Prostate gland (tissue), 2 donors: ENCODE results near the gene CLDN24. TPM values are rescaled to one million over a fixed set of nuclear protein-coding genes. Genes with fewer than 3 reads are reported as not detected.

ENCODE experiments used
- DNase-seq: peaks from one replicate; pipeline ENCODE4 v3.0.0-alpha.2; 2019; ENCODE audit warnings: low spot score
- H3K27ac ChIP-seq, 2 donors: fragments of 200-600 bp; sonication (generic); 2 replicates each; pipeline ENCODE4 v1.5.1; 2017 to 2019
- H3K27me3 ChIP-seq: fragments of 200-600 bp; sonication (generic); replicated peaks from 2 replicates; pipeline ENCODE4 v1.5.1; 2019; ENCODE audit not compliant: insufficient read depth
- H3K36me3 ChIP-seq, 2 donors: fragments of 200-600 bp; sonication (generic); 1 replicate in 1 of 2; 2 replicates in 1 of 2; pipeline versions ENCODE4 v1.5.1 to v1.8.1; 2017 to 2019
- H3K4me1 ChIP-seq: fragments of 200-600 bp; sonication (generic); replicated peaks from 2 replicates; pipeline ENCODE4 v1.5.1; 2019
- H3K4me3 ChIP-seq, 2 donors: fragments of 200-600 bp; sonication (generic); 2 replicates each; pipeline ENCODE4 v1.5.1; 2017 to 2019
- H3K9me3 ChIP-seq: fragments of 200-600 bp; sonication (generic); 2 replicates; pipeline ENCODE4 v1.5.1; 2017
- POLR2A ChIP-seq: fragments of 450-650 bp; IDR thresholded peaks from one replicate; pipeline ENCODE4 v1.6.1; 2016; ENCODE audit warnings: antibody characterized with exemption, mild to moderate bottlenecking
- POLR2AphosphoS5 ChIP-seq: sonication (generic); formaldehyde crosslinking; IDR thresholded peaks from one replicate; pipeline ENCODE4 v1.6.1; 2017; ENCODE audit warnings: antibody characterized with exemption
- WGBS: methylation state at CpG from one replicate; pipeline ENCODE4 v1.1.5; 2018; 5-methylcytosine and 5-hydroxymethylcytosine counted together
- intact Hi-C: fragments of 100-400 bp; cut with DNase I; formaldehyde crosslinking; loops from one replicate; pipeline ENCODE4 v1.14.2; 2022
- total RNA-seq, 2 donors: library from RNA; depleted of rRNA; stranded (reverse); fragments of >200 nt; gene quantifications; one replicate each; pipeline ENCODE4 v1.1.0, GENCODE V29; 2016
- TF ChIP-seq, protein P1 (sequence below), 4 experiments: fragments of 200-600 bp in 2 of 4; fragments of 450-650 bp in 2 of 4; sonication (generic) in 2 of 4; IDR thresholded peaks; 1 replicate in 3 of 4; 2 replicates in 1 of 4; pipeline ENCODE4 v1.5.1; 2016 to 2019; ENCODE audit warnings: antibody characterized with exemption in 4 of 4, mild to moderate bottlenecking in 2 of 4, moderate library complexity in 2 of 4

Gene CLDN24
- total RNA-seq, 2 donors from 2014 or later = not detected

DNA sequence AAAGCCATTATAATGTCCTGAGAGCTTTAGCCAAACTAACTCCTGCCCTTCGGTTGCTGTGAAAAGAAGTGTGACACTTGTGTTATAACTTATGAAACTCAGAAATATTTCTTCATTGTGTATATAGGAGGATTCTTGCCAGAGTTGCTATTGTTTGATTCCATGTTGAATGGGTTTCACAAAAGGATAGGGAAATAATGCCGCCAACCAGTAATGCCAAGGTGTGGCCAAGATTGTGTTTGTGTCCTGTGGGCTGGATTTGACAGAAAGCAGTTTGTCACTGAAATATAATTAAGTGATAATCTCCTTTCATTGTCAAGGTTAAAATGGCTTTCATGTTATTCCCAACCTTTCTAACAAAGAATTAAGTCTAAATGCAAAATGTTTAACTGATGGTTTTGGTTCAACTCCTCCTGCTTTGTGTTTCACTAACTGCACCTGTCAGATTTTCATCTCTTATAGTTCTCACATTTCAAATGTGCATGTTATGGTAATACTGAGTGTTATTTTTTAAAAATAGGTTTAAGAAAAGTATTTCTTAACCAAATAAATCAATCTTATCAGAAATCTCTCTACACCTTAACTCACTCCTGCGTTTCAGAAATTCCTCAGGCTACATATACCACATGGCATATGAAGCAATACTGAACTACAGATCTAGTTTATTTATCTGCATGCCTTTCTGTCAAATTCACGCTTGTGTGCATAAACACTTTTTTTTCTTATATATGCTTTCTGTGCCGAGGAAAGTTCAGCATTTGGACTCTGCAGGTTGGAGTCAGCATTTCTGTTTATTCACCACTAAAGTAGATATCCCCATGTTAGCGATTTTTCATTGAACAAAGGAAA is 1.8 kb downstream of the CLDN24 start, which contains the start of gene CLDN22:
Gene CLDN22 (minus strand): TSS at position 66 of the 849 bp plus-strand sequence. CDS start 58 bp downstream, at position 8.
- Histone ChIP-seq H3K36me3 (no peaks in the 10 kb centered on the region), H3K27ac (no peak within 1 kb of the TSS), H3K9me3 (no peaks in the 10 kb centered on the region), H3K4me1 (no peaks in the 10 kb centered on the region), H3K27me3 (no peaks in the 10 kb centered on the region), H3K4me3 (no peak within 1 kb of the TSS)
- TF ChIP-seq POLR2AphosphoS5 = no peak
- TF ChIP-seq POLR2A = no peak
- TF ChIP-seq, protein P1, sequence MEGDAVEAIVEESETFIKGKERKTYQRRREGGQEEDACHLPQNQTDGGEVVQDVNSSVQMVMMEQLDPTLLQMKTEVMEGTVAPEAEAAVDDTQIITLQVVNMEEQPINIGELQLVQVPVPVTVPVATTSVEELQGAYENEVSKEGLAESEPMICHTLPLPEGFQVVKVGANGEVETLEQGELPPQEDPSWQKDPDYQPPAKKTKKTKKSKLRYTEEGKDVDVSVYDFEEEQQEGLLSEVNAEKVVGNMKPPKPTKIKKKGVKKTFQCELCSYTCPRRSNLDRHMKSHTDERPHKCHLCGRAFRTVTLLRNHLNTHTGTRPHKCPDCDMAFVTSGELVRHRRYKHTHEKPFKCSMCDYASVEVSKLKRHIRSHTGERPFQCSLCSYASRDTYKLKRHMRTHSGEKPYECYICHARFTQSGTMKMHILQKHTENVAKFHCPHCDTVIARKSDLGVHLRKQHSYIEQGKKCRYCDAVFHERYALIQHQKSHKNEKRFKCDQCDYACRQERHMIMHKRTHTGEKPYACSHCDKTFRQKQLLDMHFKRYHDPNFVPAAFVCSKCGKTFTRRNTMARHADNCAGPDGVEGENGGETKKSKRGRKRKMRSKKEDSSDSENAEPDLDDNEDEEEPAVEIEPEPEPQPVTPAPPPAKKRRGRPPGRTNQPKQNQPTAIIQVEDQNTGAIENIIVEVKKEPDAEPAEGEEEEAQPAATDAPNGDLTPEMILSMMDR (IDR thresholded peaks at IDR 0.05) = no peak
- no peak for DNase-seq
- 47% methylated on average over 6 of the region's 6 CpGs for WGBS
- intact Hi-C loops = no loop called here

DNA sequence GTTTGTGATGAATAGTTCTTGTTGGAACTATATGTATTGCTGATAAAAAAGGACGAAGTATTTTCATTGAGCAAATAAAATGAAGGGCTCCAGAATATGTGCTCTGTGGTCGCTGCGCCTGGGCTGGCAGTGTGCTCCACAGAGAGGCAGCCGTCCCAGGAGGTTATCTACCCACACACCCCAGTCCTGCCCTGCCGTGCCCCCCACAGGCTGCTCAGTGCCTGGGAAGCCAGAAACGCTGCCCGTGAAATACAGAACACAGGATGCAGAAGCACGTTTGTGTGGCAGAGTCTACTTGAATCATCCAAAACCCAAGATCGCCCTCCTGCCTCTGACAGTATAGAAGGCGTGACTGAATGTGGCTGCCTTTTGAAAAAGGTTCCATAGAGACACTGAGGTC is 3.6 kb downstream of the CLDN24 start:
- 73% methylated on average over 10 of the region's 10 CpGs for WGBS
- intact Hi-C loops = no loop called here
- TF ChIP-seq POLR2A = no peak
- TF ChIP-seq, protein P1 (IDR thresholded peaks at IDR 0.05) = no peak
- TF ChIP-seq POLR2AphosphoS5 = no peak
- H3K9me3 ChIP-seq = no peaks in the 10 kb centered on the region
- H3K27me3 ChIP-seq = no peaks in the 10 kb centered on the region
- H3K27ac ChIP-seq = no peak overlapping the region
- no peak overlapping the region for H3K4me3 ChIP-seq
- no peaks in the 10 kb centered on the region for H3K4me1 ChIP-seq
- H3K36me3 ChIP-seq = no peaks in the 10 kb centered on the region
- no peak for DNase-seq

DNA sequence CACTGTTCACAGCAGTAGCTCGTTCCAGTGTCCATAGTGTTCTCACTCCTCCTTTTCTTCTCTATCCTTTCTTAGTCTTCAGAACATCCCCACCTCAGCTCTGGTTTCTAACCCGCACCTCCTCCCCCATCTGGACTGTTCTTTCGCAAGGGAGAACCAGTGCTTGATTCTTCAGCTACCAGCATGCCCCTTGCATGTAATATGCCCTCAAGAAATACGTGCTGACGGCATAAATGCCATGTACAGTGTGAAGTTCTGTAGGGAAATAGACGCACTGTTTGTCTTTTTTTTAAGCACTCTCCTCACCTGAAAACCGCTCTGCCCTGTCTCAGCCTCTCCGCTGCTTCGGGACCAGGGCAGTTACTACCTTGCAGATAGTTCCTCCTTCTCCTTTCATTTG is 7.4 kb downstream of the CLDN24 start:
- 93% methylated on average over 9 of the region's 9 CpGs for WGBS
- intact Hi-C loops = no loop called here

DNA sequence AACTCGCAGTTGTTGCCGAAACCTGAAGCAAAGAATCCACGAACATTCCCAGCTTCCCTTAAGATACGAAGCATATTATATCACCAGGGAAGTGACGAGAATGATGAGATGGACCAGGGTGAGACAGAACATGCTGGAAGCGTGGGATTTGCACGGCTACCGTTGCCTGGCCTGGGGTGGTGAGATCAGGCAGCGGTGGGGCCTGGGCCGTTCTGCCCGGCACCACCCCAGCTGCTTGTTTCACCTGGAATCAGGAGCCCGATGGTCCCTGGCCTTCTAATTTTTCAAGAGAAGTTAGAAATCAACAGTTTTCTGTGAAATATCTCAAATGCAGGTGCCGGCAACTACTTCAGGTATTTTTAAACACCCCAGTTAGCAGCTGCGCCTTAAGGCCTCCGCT is 7.9 kb downstream of the CLDN24 start:
- intact Hi-C loops = no loop called here

More for the DNA sequence above, 7.4 kb downstream of the CLDN24 start:
- no peak overlapping the region for H3K4me3 ChIP-seq
- H3K9me3 ChIP-seq = no peaks in the 10 kb centered on the region
- DNase-seq = no peak
- no peaks in the 10 kb centered on the region for H3K4me1 ChIP-seq
- no peak for TF ChIP-seq POLR2AphosphoS5
- TF ChIP-seq, protein P1 (IDR thresholded peaks at IDR 0.05) = no peak
- no peak for TF ChIP-seq POLR2A
- H3K36me3 ChIP-seq = no peaks in the 10 kb centered on the region
- H3K27ac ChIP-seq = no peak overlapping the region
- H3K27me3 ChIP-seq = no peaks in the 10 kb centered on the region

More for the DNA sequence above, 7.9 kb downstream of the CLDN24 start:
- 97% methylated on average over 15 of the region's 15 CpGs for WGBS
- Histone ChIP-seq H3K4me3 (no peak overlapping the region), H3K36me3 (no peaks in the 10 kb centered on the region), H3K27ac (no peak overlapping the region), H3K27me3 (no peaks in the 10 kb centered on the region), H3K4me1 (no peaks in the 10 kb centered on the region), H3K9me3 (no peaks in the 10 kb centered on the region)
- DNase-seq = no peak
- TF ChIP-seq POLR2AphosphoS5 = no peak
- no peak for TF ChIP-seq POLR2A
- TF ChIP-seq, protein P1 (IDR thresholded peaks at IDR 0.05) = no peak
